Brain pericyte (primary cell): ENCODE results near the gene CDK18.

Experiments used
- DNase-seq: peaks from one replicate; pipeline ENCODE4 v3.0.0-alpha.2; 2012; ENCODE audit warnings: low read depth, low spot score

The CDK18 gene

GRCh38 chr1:205570173-205570501 lies 65.7 kb downstream of the CDK18 start:
- no peak for DNase-seq

GRCh38 chr1:205570796-205571537 lies 66.5 kb downstream of the CDK18 start:
- no peak for DNase-seq

- no peak for DNase-seq
These were observed 67.3 kb downstream of the CDK18 start for GRCh38 chr1:205571747-205572146.

GRCh38 chr1:205572421-205572820 lies 68.0 kb downstream of the CDK18 start:
- no peak for DNase-seq

GRCh38 chr1:205575294-205575885 lies 70.9 kb downstream of the CDK18 start:
- no peak for DNase-seq

GRCh38 chr1:205576011-205576410 lies 71.5 kb downstream of the CDK18 start:
- DNase-seq = no peak

- DNase-seq = no peak
These were observed 72.6 kb downstream of the CDK18 start for GRCh38 chr1:205576805-205577761.

- DNase-seq = no peak
These were observed 73.6 kb downstream of the CDK18 start for GRCh38 chr1:205577874-205578658.

GRCh38 chr1:205578780-205579571 lies 74.5 kb downstream of the CDK18 start:
- no peak for DNase-seq

- DNase-seq = no peak
These were observed 75.2 kb downstream of the CDK18 start for GRCh38 chr1:205579711-205580110.

- no peak for DNase-seq
These were observed 75.9 kb downstream of the CDK18 start for GRCh38 chr1:205580140-205580922.

- DNase-seq = no peak
These were observed 76.4 kb downstream of the CDK18 start for GRCh38 chr1:205580923-205581180.

GRCh38 chr1:205581321-205581980 lies 77.0 kb downstream of the CDK18 start:
- DNase-seq = no peak

GRCh38 chr1:205582046-205582445 lies 77.6 kb downstream of the CDK18 start:
- no peak for DNase-seq
